ENCODE results near the gene SCUBE3. TPM values are rescaled to one million over a fixed set of nuclear protein-coding genes. Genes with fewer than 3 reads are reported as not detected.

The SCUBE3 gene
- total RNA-seq, 1 donor = 26.8 TPM

DNA sequence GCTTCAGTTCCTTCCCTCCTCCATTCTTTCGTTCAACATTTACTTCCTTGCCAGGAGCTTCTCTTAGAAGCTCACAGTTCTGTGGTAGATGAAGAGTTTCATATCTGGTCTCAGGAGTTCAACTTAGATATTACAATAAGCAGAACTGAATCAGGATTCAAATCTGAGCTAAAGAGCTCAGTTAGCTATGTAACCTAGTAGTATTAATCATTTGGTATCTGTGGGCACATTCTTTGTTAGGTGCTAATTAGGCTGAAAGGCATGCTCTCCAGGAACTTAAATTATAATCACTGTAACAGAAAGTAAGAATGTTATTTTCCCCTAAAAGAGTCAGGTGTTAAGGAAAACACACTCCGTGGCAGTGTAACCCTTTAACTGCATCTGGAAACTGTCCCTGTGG is 54.1 kb downstream of the SCUBE3 start:
- TF ChIP-seq, protein P1, sequence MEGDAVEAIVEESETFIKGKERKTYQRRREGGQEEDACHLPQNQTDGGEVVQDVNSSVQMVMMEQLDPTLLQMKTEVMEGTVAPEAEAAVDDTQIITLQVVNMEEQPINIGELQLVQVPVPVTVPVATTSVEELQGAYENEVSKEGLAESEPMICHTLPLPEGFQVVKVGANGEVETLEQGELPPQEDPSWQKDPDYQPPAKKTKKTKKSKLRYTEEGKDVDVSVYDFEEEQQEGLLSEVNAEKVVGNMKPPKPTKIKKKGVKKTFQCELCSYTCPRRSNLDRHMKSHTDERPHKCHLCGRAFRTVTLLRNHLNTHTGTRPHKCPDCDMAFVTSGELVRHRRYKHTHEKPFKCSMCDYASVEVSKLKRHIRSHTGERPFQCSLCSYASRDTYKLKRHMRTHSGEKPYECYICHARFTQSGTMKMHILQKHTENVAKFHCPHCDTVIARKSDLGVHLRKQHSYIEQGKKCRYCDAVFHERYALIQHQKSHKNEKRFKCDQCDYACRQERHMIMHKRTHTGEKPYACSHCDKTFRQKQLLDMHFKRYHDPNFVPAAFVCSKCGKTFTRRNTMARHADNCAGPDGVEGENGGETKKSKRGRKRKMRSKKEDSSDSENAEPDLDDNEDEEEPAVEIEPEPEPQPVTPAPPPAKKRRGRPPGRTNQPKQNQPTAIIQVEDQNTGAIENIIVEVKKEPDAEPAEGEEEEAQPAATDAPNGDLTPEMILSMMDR (IDR thresholded peaks at IDR 0.05; ENCODE audit: insufficient read depth, low read depth, low read length) = no peak
- no peak overlapping the region for H3K4me3 ChIP-seq (ENCODE audit: low read depth, low read length)
- DNase-seq (ENCODE audit: low read depth) = no peak

DNA sequence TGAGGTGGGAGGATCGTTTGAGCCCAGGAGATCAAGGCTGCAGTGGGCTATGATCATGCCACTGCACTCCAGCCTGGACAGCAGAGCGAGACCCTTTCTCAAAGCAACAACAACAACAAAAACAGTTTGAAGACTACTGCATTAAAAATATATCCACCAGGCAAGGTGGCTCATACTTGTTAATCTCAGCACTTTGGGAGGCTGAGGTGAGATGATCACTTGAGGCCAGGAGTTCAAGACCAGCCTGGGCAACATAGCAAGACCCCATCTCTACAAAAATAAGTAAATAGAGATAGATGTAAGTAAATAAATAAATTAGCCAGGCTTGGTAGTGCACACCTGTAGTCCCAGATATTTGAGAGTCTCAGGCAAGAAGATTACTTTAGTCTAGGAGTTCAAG is 58.2 kb downstream of the SCUBE3 start:
- no peak for DNase-seq (ENCODE audit: low read depth)

DNA sequence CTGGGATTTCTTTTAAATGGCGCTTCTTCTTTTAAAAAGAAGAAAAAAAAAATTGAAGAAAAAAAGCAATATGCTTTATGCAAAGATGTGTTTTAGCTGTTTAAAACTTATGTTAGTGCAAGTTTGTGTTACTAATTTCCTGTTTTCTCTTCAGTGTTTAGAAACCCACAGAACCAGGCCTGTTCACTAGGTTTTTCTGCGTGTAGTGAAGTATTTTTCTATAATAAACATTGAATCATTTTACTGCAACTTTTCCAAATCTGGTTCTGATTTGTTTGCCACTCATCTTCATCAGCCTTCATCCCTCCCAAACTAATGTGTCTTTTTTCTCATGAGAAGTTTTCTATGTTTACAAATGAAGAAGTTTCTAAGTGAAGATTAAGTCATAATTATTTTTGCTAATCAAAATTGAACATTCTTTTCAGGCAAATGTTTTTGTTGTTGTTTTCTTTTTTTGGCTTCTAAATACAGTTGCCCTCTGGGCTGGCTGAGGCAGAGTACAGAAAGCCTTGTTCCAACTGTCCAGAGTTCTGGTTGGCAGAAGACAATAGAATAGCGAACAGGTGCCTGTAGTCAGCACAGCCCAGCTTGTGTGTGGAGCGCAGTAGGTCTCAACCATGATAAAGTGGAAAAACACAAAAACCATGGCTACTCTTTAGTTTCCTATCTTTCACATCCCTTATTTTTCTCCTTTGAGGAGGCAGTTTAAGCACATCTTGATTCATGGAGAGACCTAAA is 60.2 kb downstream of the SCUBE3 start:
- TF ChIP-seq, protein P1 (IDR thresholded peaks at IDR 0.05; ENCODE audit: insufficient read depth, low read depth, low read length) = no peak
- no peak overlapping the region for H3K4me3 ChIP-seq (ENCODE audit: low read depth, low read length)
- peak; percentile 33 for DNase-seq (ENCODE audit: low read depth)

More for the DNA sequence above, 58.2 kb downstream of the SCUBE3 start:
- TF ChIP-seq, protein P1 (IDR thresholded peaks at IDR 0.05; ENCODE audit: insufficient read depth, low read depth, low read length) = no peak
- H3K4me3 ChIP-seq (ENCODE audit: low read depth, low read length) = no peak overlapping the region

DNA sequence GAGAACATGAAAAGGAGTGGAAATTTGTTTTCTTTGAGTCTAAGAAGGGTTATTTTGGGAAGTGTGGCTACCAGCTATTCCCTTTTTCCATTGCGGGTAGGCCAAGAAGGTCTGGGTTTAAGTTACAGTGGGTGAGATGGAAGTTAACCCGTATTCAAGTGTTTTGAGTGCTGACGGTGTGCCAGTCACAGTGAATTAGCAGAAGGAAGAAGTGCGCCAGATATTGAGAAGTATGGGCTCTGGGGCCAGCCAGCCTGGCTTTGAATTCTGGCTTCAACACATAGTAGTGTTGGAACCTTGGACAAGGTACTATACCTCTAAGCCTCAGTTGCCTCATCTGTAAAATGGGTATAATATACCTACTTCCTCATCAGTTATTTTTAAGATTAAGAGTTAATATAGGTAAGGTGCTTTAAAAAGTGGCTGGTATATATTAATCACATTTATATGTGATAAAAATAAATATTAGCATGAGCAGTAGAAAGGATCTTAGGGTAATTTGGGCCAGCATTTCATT is 62.0 kb downstream of the SCUBE3 start:
- DNase-seq (ENCODE audit: low read depth) = no peak
- H3K4me3 ChIP-seq (ENCODE audit: low read depth, low read length) = no peak overlapping the region
- TF ChIP-seq, protein P1 (IDR thresholded peaks at IDR 0.05; ENCODE audit: insufficient read depth, low read depth, low read length) = no peak

DNA sequence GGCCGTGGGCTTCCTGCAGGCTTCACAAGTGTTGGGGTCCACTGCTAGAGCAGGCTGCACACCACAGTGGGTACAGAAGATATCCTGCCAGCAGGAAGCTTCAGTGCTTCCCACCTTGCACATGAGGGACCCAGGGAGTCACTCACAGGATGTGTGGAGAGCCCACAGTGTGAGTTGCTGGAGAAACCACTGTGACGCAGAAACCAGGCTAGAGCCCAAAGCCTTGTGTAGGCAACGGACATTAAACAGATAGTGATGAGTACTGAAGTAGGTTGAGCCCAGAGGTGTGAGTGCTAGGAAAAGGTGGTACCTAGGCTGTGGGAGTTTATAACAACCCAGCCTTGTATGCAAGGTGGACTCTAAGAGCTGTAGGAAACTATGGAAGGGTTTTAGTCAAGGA is 65.0 kb downstream of the SCUBE3 start:
- DNase-seq (ENCODE audit: low read depth) = no peak
- H3K4me3 ChIP-seq (ENCODE audit: low read depth, low read length) = no peak overlapping the region
- TF ChIP-seq, protein P1 (IDR thresholded peaks at IDR 0.05; ENCODE audit: insufficient read depth, low read depth, low read length) = no peak

DNA sequence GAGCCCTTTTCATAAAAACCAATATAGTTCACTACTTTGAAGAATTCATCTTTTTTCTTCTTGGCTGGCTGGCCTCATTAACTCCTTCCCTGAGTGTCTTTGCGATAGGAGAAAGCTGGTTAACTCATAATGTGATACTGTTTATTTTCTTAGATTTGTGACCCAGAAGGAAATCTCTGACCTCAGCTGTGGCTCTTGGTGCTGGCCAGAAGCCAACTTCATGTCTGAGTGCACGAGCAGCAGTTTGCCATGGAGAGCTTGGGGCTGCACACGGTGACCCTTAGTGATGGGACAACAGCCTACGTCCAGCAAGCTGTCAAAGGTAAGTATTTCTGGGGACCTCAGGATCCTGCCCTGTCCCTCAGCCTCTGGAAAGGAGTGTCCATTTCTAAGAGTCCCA is 67.1 kb downstream of the SCUBE3 start:
- DNase-seq (ENCODE audit: low read depth) = no peak
- TF ChIP-seq, protein P1 (IDR thresholded peaks at IDR 0.05; ENCODE audit: insufficient read depth, low read depth, low read length) = no peak

More for the DNA sequence above, 67.1 kb downstream of the SCUBE3 start:
- H3K4me3 ChIP-seq (ENCODE audit: low read depth, low read length) = no peak overlapping the region

All from fibroblast of villous mesenchyme (primary cell).